GM12801 (cell line): ENCODE results near the gene NDE1.

Source experiments
- CTCF ChIP-seq: IDR thresholded peaks from one replicate; pipeline ENCODE4 v1.5.1; 2011; ENCODE audit warnings: control low read depth; ENCODE audit not compliant: insufficient read length; ENCODE audit errors: extremely low read depth

Gene NDE1

GRCh38 chr16:15752717-15753488, 102.9 kb downstream of the NDE1 start:
- no peak for TF ChIP-seq CTCF

- TF ChIP-seq CTCF, result no peak
These were observed 104.9 kb downstream of the NDE1 start for GRCh38 chr16:15754821-15755534.

GRCh38 chr16:15757077-15757386, 107.0 kb downstream of the NDE1 start:
- no peak for TF ChIP-seq CTCF

- no peak for TF ChIP-seq CTCF
These were observed 107.7 kb downstream of the NDE1 start for GRCh38 chr16:15757630-15758251.

GRCh38 chr16:15759070-15759469, 109.0 kb downstream of the NDE1 start:
- TF ChIP-seq CTCF, result no peak

- no peak for TF ChIP-seq CTCF
These were observed 110.1 kb downstream of the NDE1 start for GRCh38 chr16:15760129-15760528.

GRCh38 chr16:15764112-15764511, 114.1 kb downstream of the NDE1 start:
- no peak for TF ChIP-seq CTCF
